HepG2 (cell line): Measurements from ENCODE around the gene STX8.

Source experiments
- BRCA1 ChIP-seq: sonication (generic); formaldehyde crosslinking; IDR thresholded peaks from 2 replicates; pipeline ENCODE4 v1.4.0; 2020; ENCODE audit warnings: missing genetic modification reagents
- NCOA5 ChIP-seq: sonication (generic); formaldehyde crosslinking; IDR thresholded peaks from 2 replicates; pipeline ENCODE4 v1.4.0; 2020; ENCODE audit warnings: missing genetic modification reagents
- SETDB1 ChIP-seq: sonication (generic); formaldehyde crosslinking; IDR thresholded peaks from 2 replicates; pipeline ENCODE4 v1.5.1; 2020; ENCODE audit warnings: missing genetic modification reagents, mild to moderate bottlenecking, borderline replicate concordance
- ZBTB8A ChIP-seq: sonication (generic); formaldehyde crosslinking; IDR thresholded peaks from 2 replicates; pipeline ENCODE4 v1.4.0; 2020; ENCODE audit warnings: mild to moderate bottlenecking, low read depth, missing genetic modification reagents, borderline replicate concordance
- ZNF616 ChIP-seq: sonication (generic); formaldehyde crosslinking; IDR thresholded peaks from 2 replicates; pipeline ENCODE4 v1.5.0; 2020; ENCODE audit warnings: low read depth, mild to moderate bottlenecking, missing genetic modification reagents
- TF ChIP-seq, protein P1 (sequence below): sonication (generic); formaldehyde crosslinking; IDR thresholded peaks from 2 replicates; pipeline ENCODE4 v1.4.0; 2020; ENCODE audit warnings: missing genetic modification reagents
- TF ChIP-seq, protein P2 (sequence below): sonication (generic); formaldehyde crosslinking; IDR thresholded peaks from 2 replicates; pipeline ENCODE4 v1.5.0; 2020; ENCODE audit warnings: mild to moderate bottlenecking, missing genetic modification reagents, moderate library complexity
- TF ChIP-seq, protein P3 (sequence below): sonication (generic); formaldehyde crosslinking; IDR thresholded peaks from 2 replicates; pipeline ENCODE4 v1.4.0; 2020; ENCODE audit warnings: low read depth, mild to moderate bottlenecking, missing genetic modification reagents

DNA sequence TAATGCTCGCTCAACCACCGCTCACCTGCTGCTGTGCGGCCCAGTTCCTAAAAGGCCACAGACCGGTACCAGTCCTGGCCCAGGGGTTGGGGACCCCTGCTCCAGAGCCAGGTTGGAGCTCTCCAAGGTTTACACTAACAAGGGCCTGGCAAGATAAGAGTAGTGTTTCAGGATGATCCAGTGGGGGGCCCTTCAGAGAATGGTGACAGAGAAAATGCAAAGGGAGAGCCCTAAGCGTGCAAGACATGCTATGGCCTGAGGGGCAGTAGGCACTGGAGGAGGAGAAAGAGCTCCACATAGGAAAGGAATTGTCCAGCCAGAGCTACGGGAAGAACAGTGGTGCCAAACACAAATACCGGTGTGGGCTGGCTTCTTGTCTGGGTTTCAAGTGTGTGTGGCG is 233.4 kb downstream of the STX8 start:
- TF ChIP-seq NCOA5: no peak
- no peak for TF ChIP-seq BRCA1 (CRISPR knock-in tag)
- TF ChIP-seq, protein P1, sequence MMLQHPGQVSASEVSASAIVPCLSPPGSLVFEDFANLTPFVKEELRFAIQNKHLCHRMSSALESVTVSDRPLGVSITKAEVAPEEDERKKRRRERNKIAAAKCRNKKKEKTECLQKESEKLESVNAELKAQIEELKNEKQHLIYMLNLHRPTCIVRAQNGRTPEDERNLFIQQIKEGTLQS (CRISPR knock-in tag): no peak
- no peak for TF ChIP-seq ZBTB8A (CRISPR knock-in tag)
- no peak for TF ChIP-seq SETDB1 (CRISPR knock-in tag)
- TF ChIP-seq, protein P2, sequence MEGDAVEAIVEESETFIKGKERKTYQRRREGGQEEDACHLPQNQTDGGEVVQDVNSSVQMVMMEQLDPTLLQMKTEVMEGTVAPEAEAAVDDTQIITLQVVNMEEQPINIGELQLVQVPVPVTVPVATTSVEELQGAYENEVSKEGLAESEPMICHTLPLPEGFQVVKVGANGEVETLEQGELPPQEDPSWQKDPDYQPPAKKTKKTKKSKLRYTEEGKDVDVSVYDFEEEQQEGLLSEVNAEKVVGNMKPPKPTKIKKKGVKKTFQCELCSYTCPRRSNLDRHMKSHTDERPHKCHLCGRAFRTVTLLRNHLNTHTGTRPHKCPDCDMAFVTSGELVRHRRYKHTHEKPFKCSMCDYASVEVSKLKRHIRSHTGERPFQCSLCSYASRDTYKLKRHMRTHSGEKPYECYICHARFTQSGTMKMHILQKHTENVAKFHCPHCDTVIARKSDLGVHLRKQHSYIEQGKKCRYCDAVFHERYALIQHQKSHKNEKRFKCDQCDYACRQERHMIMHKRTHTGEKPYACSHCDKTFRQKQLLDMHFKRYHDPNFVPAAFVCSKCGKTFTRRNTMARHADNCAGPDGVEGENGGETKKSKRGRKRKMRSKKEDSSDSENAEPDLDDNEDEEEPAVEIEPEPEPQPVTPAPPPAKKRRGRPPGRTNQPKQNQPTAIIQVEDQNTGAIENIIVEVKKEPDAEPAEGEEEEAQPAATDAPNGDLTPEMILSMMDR: no peak
- TF ChIP-seq, protein P3, sequence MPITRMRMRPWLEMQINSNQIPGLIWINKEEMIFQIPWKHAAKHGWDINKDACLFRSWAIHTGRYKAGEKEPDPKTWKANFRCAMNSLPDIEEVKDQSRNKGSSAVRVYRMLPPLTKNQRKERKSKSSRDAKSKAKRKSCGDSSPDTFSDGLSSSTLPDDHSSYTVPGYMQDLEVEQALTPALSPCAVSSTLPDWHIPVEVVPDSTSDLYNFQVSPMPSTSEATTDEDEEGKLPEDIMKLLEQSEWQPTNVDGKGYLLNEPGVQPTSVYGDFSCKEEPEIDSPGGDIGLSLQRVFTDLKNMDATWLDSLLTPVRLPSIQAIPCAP (CRISPR knock-in tag): no peak
- TF ChIP-seq ZNF616 (CRISPR knock-in tag): no peak
